ENCODE data around the gene VSIG8.
"Not testable (repeated sequence)": the region's sequence is repeated elsewhere in the genome, so short reads cannot be mapped to it uniquely, and the experiment has no call there.

Gene VSIG8, protein sequence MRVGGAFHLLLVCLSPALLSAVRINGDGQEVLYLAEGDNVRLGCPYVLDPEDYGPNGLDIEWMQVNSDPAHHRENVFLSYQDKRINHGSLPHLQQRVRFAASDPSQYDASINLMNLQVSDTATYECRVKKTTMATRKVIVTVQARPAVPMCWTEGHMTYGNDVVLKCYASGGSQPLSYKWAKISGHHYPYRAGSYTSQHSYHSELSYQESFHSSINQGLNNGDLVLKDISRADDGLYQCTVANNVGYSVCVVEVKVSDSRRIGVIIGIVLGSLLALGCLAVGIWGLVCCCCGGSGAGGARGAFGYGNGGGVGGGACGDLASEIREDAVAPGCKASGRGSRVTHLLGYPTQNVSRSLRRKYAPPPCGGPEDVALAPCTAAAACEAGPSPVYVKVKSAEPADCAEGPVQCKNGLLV

DNA sequence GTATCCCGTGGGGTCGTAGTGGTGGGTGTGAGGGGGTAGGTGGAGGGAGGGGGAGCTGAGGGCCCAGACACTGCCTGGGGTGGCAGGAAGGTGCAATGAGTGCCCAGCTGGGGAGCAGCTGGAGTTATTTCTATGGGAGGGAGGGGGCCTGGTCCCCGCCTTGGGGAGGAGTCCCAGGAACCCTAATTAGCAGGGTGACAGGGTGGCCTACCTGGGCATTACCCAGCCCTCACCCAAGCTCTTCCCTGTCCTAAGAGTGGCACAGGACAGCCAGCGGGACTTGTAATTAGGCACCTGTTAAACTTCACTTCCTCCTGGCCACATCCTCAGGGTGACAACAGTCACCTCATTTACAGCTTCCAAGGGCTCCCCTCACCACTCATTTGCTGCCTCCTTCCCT, at the start of gene VSIG8:
VSIG8 (minus strand) TSS at position 101 of the 400 bp plus-strand sequence. CDS start 136 bp downstream, outside the sequence.
- H3K9me3 Mint-ChIP-seq: no peaks in the 10 kb centered on the region
- ATAC-seq (peak; percentile 7), DNase-seq (no peak)
- peak within 1 kb of the TSS; percentile 45 to 55 for H3K27ac Mint-ChIP-seq
- no peak within 1 kb of the TSS for H3K4me3 Mint-ChIP-seq
- peaks cover 27% of the 10 kb centered on the region for H3K27me3 Mint-ChIP-seq
- peaks cover 17% of the 10 kb centered on the region for H3K4me1 Mint-ChIP-seq

DNA sequence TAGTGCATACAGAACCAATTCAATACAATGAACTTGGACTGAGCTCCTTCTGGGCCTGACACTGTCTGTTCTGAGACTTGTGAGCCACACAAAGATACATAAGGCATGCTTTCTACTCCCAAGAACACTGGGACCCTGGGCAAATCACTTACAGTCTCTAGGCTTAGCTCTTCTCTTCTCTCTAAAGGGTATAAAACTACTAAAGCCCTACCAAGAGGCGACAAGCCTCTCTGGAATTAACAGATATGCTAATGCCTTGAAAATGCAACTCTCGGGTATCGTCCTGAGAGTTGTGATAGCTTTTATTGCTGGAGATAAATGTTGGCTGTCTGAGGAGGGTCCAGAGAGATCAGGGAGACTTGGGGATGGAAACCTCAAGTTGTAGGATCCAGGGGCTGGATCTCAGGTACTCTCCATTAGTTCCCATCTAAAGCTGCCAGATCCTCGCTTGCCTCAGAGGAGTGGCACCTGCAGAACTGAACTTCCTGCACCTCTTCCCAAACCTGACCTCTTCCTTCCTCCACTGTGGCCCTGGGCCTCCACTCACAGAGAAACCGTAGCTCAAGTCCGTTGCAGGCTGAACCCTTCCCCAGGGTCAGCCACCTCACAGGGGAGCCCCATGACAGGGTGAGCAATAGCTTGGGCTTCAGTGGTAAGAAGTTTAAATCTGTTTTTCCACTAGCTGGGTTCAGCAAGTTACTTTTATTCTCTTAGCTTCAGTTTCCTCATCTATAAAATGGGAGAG, 49.0 kb upstream of the VSIG8 start:
- Mint-ChIP-seq H3K27me3 (no peaks in the 10 kb centered on the region), H3K4me3 (peak overlapping the region in 1 of 2 donors; percentile 73), H3K9me3 (no peaks in the 10 kb centered on the region), H3K4me1 (peaks cover 65% of the 10 kb centered on the region), H3K27ac (peak overlapping the region; percentile 68 to 98)
- DNase-seq: no peak
- no peak for ATAC-seq

DNA sequence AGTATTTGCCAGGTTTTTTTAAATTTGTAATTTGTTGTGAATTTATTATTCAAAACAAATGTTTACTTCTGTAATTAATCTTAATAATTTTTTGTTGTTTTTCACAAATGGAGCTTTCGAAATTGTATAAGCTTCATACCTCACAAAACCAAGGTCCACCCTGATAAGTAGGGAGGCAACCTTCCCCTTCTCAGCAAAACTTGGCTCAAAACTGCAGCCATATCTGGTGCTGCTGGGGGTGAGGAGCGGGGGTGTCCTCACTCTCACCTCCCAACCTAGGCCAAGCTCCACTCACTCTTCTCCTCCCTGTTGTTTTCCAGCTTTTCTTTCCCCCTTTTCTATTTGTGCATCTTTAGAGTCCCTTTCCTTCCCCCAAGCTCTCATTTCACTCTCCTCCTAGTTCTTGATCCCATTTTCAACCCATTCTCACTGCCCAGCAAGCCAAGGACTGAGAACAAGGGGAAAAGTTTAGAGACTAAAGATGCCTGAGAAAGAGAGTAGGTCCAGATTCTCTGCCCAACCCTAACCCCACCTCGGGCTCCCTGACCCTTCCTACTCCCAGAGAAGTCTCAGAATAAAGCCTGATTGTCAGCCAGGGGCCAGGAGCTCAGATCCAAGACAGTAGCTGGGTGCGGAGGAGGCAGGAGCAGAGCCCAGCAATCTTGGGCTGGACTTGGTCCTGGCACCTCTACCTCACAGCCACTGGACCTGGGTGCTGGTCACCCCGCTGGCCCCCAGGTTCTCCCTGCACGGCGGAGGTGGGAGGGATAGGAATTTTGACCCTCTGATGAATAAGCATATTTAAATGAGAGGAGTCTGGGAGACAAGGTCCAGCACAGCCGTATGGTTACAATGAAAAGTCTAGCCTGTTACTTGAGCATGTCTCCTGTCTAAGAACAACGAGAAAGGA, 45.8 kb upstream of the VSIG8 start:
- H3K27ac Mint-ChIP-seq: peak overlapping the region; percentile 0 to 71
- ATAC-seq (no peak), DNase-seq (no peak)
- H3K27me3 Mint-ChIP-seq: no peaks in the 10 kb centered on the region
- no peak overlapping the region for H3K4me3 Mint-ChIP-seq
- peaks cover 46% of the 10 kb centered on the region for H3K4me1 Mint-ChIP-seq
- peaks cover 0 to 6% of the 10 kb centered on the region in 2 donors for H3K9me3 Mint-ChIP-seq

DNA sequence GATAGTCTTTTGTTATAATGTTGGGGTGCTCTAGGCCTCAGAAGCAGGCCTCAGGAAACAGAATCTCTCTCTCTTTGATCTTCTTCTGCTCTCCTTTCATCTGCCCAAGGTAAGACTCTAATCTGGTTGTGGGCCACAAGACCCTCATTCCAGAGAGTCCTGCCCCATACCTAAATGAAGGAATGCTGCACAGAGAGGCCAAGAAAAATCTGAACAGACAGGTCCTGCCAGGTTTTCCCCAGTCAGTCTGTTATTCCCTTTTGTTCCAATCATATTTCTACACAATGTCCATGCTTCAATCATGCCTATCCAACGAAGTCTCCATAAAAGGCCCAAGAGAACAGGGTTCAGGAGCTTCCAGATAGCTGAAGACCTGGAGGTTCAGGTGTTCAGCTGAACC, 44.5 kb upstream of the VSIG8 start:
- DNase-seq (no peak), ATAC-seq (no peak)
- Mint-ChIP-seq H3K27ac (no peak overlapping the region), H3K4me1 (peaks cover 33% of the 10 kb centered on the region), H3K27me3 (no peaks in the 10 kb centered on the region), H3K4me3 (no peak overlapping the region), H3K9me3 (peaks cover 0 to 6% of the 10 kb centered on the region in 2 donors)

DNA sequence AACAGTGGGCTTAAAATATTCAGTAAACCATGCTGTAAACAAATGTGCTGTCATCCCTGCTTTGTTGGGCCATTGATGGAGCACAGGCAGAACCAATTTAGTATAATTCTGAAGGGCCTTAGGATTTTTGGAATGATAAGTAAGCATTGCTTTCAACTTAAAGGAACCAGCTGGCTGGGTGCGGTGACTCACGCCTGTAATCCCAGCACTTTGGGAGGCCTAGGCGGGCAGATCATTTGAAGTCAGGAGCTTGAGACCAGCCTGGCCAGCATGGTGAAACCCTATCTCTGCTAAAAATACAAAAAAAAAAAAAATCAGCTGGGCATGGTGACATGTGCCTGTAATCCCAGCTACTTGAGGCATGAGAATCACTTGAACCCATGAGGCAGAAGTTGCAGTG, 41.6 kb upstream of the VSIG8 start:
- H3K27ac Mint-ChIP-seq, H3K4me1 Mint-ChIP-seq, ATAC-seq, H3K9me3 Mint-ChIP-seq, H3K4me3 Mint-ChIP-seq, DNase-seq, H3K27me3 Mint-ChIP-seq: not testable (repeated sequence)

DNA sequence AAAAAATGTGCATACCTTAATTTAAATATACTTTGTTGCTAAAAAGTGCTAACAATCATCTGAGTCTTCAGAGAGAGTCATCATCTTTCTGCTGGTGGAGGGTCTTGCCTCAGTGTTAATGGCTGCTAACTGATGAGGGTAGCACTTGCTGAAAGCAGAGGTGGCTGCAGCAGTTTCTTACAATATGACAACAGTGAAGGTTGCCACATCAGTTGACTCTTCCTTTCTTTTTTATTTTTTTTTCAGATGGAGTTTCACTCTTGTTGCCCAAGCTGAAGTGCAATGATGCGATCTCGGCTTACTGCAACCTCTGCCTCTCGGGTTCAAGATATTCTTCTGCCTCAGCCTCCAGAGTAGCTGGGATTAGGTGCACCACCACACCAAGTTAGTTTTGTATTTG, 40.1 kb upstream of the VSIG8 start:
- H3K4me3 Mint-ChIP-seq: no peak overlapping the region
- H3K27ac Mint-ChIP-seq: no peak overlapping the region
- peaks cover 8% of the 10 kb centered on the region for H3K4me1 Mint-ChIP-seq
- no peak for DNase-seq
- H3K27me3 Mint-ChIP-seq: no peaks in the 10 kb centered on the region
- peaks cover 0 to 6% of the 10 kb centered on the region in 2 donors for H3K9me3 Mint-ChIP-seq
- ATAC-seq: no peak

DNA sequence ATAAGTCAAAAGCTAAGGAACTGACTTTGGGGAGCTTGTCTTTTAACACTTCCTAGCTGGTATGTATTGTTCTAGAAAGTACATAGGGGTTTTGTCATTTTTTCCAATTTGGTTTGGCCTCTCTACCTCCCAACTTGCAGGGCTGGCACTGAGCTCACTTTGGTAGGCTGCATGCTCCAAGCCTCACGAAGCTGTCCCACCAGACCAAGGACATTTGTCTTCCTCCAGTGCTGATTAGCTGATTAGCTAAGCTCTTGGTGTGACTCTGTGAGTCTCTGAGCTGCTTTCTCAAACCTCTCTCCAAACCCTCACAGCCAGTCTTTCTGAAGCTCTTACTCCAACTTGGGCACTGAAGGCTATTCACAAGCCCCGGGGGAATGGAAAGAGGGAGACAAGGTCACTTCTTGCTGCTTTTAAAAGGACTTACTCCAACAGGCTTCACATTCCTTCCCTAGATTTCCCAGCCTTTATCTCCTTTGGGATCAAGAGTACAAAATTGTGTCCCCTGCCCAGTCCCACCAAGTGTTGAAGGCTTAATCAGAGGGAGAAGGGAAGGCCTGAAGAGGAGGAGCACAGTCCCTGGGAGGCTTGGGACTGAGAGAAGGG, 38.4 kb upstream of the VSIG8 start:
- DNase-seq (no peak), ATAC-seq (no peak)
- Mint-ChIP-seq H3K4me1 (no peaks in the 10 kb centered on the region), H3K9me3 (peaks cover 0 to 6% of the 10 kb centered on the region in 2 donors), H3K4me3 (no peak overlapping the region), H3K27me3 (no peaks in the 10 kb centered on the region), H3K27ac (no peak overlapping the region)

DNA sequence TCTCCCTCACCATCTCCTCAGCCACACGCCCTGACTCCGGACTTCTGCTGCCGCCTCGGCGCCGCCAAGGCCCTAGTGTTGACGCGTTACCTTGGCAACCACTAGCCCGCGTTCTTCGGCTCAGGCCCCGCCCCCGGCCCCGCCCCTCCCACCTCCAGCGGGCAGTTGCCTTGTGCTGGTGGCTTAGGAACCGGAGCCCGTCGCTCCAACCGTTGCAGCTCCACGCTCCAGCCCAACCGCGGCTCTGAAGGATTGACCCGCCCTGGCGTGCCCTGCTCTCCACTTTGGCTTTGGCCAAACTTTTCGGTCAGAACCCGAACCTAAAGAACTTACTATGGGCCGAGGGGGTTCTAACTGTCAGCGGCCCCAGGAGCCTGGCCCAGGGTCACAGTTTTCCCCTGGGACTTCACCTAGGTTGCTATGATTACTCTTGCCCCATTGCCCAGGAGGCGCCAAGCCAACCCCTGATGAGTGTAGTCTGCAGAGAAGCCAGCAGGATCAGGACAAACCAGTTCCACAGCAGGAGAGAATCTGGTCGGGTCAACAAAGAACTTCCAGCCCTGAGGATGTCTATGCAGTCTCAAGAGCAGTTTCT, 37.7 kb upstream of the VSIG8 start, which contains the start of gene CFAP45:
CFAP45 (minus strand) TSS at position 80 of the 595 bp plus-strand sequence; CDS start at position 13, 67 bp downstream.
- peak within 1 kb of the TSS in 1 of 2 donors; percentile 35 for H3K27ac Mint-ChIP-seq
- H3K4me3 Mint-ChIP-seq: no peak within 1 kb of the TSS
- ATAC-seq: no peak
- peaks cover 1% of the 10 kb centered on the region for H3K27me3 Mint-ChIP-seq
- no peak for DNase-seq
- H3K4me1 Mint-ChIP-seq: no peaks in the 10 kb centered on the region
- peaks cover 0 to 6% of the 10 kb centered on the region in 2 donors for H3K9me3 Mint-ChIP-seq

DNA sequence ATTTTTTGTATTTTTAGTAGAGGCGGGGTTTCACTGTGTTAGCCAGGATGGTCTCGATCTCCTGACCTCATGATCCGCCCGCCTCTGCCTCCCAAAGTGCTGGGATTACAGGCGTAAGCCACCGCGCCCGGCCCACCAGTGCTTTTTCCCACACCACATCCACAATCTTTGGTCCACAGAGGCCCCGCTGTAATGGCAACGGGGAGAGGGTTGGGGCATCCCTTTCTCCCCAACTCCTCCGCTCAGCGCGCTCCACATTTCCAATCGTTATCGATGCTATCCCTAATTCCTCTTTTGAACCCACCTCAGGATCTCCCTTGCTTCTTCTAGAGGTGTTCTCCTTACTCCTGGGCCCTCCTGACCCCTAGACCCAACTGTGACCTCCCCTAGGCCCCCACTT, 37.2 kb upstream of the VSIG8 start:
- not testable (repeated sequence) for H3K27ac Mint-ChIP-seq, H3K27me3 Mint-ChIP-seq, DNase-seq, H3K4me1 Mint-ChIP-seq, H3K4me3 Mint-ChIP-seq, ATAC-seq, H3K9me3 Mint-ChIP-seq

DNA sequence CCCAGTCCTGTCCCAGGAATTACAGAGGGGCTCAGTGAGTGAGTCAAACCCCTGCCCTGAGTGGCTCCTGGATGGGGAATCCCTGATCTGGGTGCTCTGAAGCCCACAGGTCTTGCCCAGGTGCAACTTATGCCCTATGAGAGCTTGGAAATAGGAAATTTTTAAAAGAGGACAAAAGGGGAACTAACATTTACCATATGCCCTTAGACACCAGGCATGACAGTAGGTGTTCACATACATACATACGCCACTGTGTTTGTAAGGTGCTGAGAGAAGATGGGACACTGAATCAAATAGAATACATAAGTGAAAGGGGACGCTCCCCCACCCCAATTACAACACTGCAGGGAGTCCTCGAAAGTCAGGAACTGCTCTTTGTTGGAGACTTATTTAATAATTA, 36.1 kb upstream of the VSIG8 start:
- no peaks in the 10 kb centered on the region for H3K4me1 Mint-ChIP-seq
- H3K27me3 Mint-ChIP-seq: peaks cover 8% of the 10 kb centered on the region
- H3K27ac Mint-ChIP-seq: no peak overlapping the region
- no peak for ATAC-seq
- no peak overlapping the region for H3K4me3 Mint-ChIP-seq
- peaks cover 0 to 1% of the 10 kb centered on the region in 2 donors for H3K9me3 Mint-ChIP-seq
- no peak for DNase-seq

DNA sequence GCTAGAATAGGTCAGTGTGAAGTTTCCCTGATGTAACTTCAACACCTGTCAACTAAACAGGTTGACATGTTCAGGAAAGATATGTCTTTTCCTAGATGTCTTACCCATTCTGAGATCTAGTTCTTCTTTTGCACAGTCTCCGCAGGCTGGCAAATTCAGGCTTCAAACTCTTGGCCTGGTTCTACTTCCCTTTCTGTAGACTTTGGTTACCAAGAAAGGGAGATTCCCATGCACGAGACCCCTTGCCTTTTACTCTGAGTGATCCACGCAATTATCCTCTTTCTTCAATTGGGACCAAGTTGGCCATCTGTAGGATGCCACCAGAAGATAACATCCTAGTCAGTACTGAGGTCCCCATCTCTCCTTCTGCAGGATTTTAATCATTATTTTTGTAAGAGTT, 35.5 kb upstream of the VSIG8 start:
- H3K4me1 Mint-ChIP-seq: no peaks in the 10 kb centered on the region
- H3K27ac Mint-ChIP-seq: no peak overlapping the region
- no peak for ATAC-seq
- DNase-seq: no peak
- no peak overlapping the region for H3K4me3 Mint-ChIP-seq
- no peaks in the 10 kb centered on the region for H3K9me3 Mint-ChIP-seq
- H3K27me3 Mint-ChIP-seq: peaks cover 8% of the 10 kb centered on the region

DNA sequence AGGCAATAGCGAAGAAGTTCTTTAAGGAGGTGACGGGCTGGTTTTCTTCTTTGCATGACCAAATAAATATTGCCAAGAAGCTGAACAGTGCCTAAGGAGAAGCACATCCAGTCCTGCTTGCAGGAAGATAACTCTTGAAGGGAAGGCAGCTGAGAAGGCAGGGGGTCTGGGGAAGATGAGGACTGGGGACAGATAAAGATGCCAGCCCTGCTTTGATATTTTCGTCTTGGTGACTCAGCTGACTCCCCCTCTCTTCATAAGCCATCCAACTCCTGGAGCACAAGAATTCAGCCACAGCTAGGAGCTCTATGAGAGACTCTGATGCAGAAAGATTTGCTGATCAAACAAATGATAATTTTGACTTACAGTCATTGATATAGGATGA, 34.1 kb upstream of the VSIG8 start:
- Mint-ChIP-seq H3K4me3 (no peak overlapping the region), H3K27me3 (peaks cover 8% of the 10 kb centered on the region), H3K27ac (no peak overlapping the region), H3K4me1 (peaks cover 2% of the 10 kb centered on the region), H3K9me3 (no peaks in the 10 kb centered on the region)
- ATAC-seq (no peak), DNase-seq (no peak)

DNA sequence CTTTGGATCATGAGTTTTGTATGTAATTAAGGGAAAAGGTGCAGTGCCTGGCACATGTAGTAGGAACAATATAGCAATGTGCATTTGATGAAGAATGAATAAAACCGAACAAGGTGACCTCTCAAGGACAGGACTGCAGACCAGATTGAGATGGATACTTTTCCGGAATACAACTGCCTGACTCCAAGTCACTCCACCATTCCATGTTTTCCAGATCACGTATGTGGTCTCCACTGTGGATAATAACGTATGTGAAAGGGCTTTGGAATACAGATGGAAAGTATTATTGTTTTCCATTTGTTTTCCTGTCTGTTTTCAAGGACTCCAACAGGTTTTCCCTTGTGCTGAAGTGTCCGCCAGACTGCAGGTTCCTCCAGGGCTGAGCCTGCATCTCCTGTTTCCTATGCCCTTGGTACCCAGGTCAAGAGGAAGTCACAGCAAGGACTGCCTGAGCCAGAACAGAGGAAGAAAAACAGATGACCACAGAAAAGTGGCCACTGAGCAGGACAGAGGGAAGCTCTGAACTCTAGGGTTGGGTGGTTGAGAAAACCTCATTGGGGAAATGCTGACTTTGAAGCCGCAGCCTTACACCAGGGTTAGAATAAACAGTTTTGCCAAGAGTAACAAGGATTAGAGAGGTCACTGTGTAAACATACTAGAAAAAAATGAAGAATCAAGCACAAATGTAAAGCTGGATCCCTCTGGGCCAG, 33.5 kb upstream of the VSIG8 start:
- no peaks in the 10 kb centered on the region for H3K9me3 Mint-ChIP-seq
- peaks cover 8% of the 10 kb centered on the region for H3K27me3 Mint-ChIP-seq
- no peak overlapping the region for H3K27ac Mint-ChIP-seq
- no peak for DNase-seq
- H3K4me3 Mint-ChIP-seq: no peak overlapping the region
- H3K4me1 Mint-ChIP-seq: peaks cover 6% of the 10 kb centered on the region
- ATAC-seq: no peak

DNA sequence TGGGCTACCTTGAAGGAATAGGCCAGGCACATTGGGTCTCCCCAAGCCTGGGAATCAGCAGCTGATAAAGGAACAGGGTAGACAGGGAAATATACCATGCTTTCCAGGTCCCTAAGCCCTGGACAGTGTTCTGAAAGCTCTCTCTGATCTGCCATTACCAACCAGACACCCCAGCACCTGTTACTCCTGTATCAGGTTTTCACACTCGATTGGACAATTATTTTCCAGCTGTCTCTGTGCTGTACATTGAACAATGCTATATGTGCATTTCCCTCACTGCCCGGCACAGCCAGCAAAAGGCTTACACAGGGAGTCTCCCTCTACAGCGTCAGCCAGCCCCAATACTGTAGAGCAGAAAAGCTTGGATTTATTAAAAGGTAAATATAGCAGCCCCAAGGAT, 32.8 kb upstream of the VSIG8 start:
- ATAC-seq (no peak), DNase-seq (no peak)
- Mint-ChIP-seq H3K4me1 (peaks cover 8% of the 10 kb centered on the region), H3K4me3 (no peak overlapping the region), H3K9me3 (no peaks in the 10 kb centered on the region), H3K27me3 (peaks cover 8% of the 10 kb centered on the region), H3K27ac (peak overlapping the region in 1 of 2 donors; percentile 8)
